IgD-negative memory B cell (primary cell): Measurements from ENCODE around the gene SCPEP1. TPM values are rescaled to one million over a fixed set of nuclear protein-coding genes. Genes with fewer than 3 reads are reported as not detected.
A peak's percentile ranks its signal among the peaks of the same experiment; 100 is the strongest.
"Not testable (repeated sequence)": the region's sequence is repeated elsewhere in the genome, so short reads cannot be mapped to it uniquely, and the experiment has no call there.

Source experiments
- H3K27ac Mint-ChIP-seq, 3 donors: one replicate each; pipeline ENCODE4 v1.8.0; 2020 to 2022; ENCODE audit warnings: mild to moderate bottlenecking in 3 of 3, mixed read lengths in 3 of 3, moderate library complexity in 1 of 3
- H3K27me3 Mint-ChIP-seq: one replicate; pipeline ENCODE4 v1.8.0; 2021; ENCODE audit warnings: mixed read lengths
- H3K36me3 Mint-ChIP-seq: one replicate; pipeline ENCODE4 v1.8.0; 2020; ENCODE audit warnings: mild to moderate bottlenecking, mixed read lengths
- H3K4me1 Mint-ChIP-seq, 3 donors: one replicate each; pipeline ENCODE4 v1.8.0; 2020 to 2022; ENCODE audit warnings: mixed read lengths in 3 of 3, mild to moderate bottlenecking in 1 of 3
- H3K4me3 Mint-ChIP-seq, 4 donors: one replicate each; pipeline ENCODE4 v1.8.0; 2020 to 2022; ENCODE audit warnings: mild to moderate bottlenecking in 4 of 4, mixed read lengths in 4 of 4, moderate library complexity in 3 of 4
- H3K9me3 Mint-ChIP-seq, 3 donors: one replicate each; pipeline ENCODE4 v1.8.0; 2020 to 2021; ENCODE audit warnings: mixed read lengths in 3 of 3, mild to moderate bottlenecking in 1 of 3
- polyA plus RNA-seq: library from polyadenylated mRNA; unstranded; fragments of 300-500 nt; fragmentation: Illumina TruSeq; gene quantifications from one replicate; pipeline ENCODE4 v1.2.3, GENCODE V29; 2021

The SCPEP1 gene
- 131 TPM for polyA plus RNA-seq

GRCh38 chr17:56977673-56978395 lies at the start of gene SCPEP1:
Gene SCPEP1, plus strand, starts transcription at chr17:56978131. Its CDS starts 29 bp downstream, at chr17:56978160.
- peak within 1 kb of the TSS; percentile 36 to 93 (median 90) for H3K27ac Mint-ChIP-seq
- no peaks in the 10 kb centered on the region for H3K9me3 Mint-ChIP-seq
- H3K36me3 Mint-ChIP-seq: peaks cover 3% of the 10 kb centered on the region
- peaks cover 1% of the 10 kb centered on the region for H3K27me3 Mint-ChIP-seq
- peaks cover 12 to 20% (median 15%) of the 10 kb centered on the region in 3 donors for H3K4me1 Mint-ChIP-seq
- H3K4me3 Mint-ChIP-seq: peak within 1 kb of the TSS; percentile 94 to 98 (median 97)

GRCh38 chr17:56928586-56928985 lies 49.3 kb upstream of the SCPEP1 start:
- H3K9me3 Mint-ChIP-seq: peaks cover 0 to 4% (median 3%) of the 10 kb centered on the region in 3 donors
- peaks cover 8% of the 10 kb centered on the region for H3K36me3 Mint-ChIP-seq
- H3K27me3 Mint-ChIP-seq: no peaks in the 10 kb centered on the region
- H3K27ac Mint-ChIP-seq: no peak overlapping the region
- no peaks in the 10 kb centered on the region for H3K4me1 Mint-ChIP-seq
- H3K4me3 Mint-ChIP-seq: no peak overlapping the region

- Mint-ChIP-seq H3K9me3 (peaks cover 0 to 4% (median 3%) of the 10 kb centered on the region in 3 donors), H3K4me1 (no peaks in the 10 kb centered on the region), H3K4me3 (no peak overlapping the region), H3K36me3 (peaks cover 10% of the 10 kb centered on the region), H3K27me3 (no peaks in the 10 kb centered on the region), H3K27ac (no peak overlapping the region)
Measured at GRCh38 chr17:56929362-56929969, 48.5 kb upstream of the SCPEP1 start.

- H3K4me1 Mint-ChIP-seq: no peaks in the 10 kb centered on the region
- no peak overlapping the region for H3K4me3 Mint-ChIP-seq
- peaks cover 0 to 4% (median 3%) of the 10 kb centered on the region in 3 donors for H3K9me3 Mint-ChIP-seq
- no peak overlapping the region for H3K27ac Mint-ChIP-seq
- H3K36me3 Mint-ChIP-seq: peaks cover 12% of the 10 kb centered on the region
- no peaks in the 10 kb centered on the region for H3K27me3 Mint-ChIP-seq
Measured at GRCh38 chr17:56930739-56931337, 47.1 kb upstream of the SCPEP1 start.

- no peak overlapping the region for H3K4me3 Mint-ChIP-seq
- no peaks in the 10 kb centered on the region for H3K27me3 Mint-ChIP-seq
- peaks cover 0 to 4% (median 3%) of the 10 kb centered on the region in 3 donors for H3K9me3 Mint-ChIP-seq
- no peaks in the 10 kb centered on the region for H3K4me1 Mint-ChIP-seq
- H3K36me3 Mint-ChIP-seq: peaks cover 15% of the 10 kb centered on the region
- H3K27ac Mint-ChIP-seq: no peak overlapping the region
Measured at GRCh38 chr17:56933151-56933745, 44.7 kb upstream of the SCPEP1 start.

- H3K9me3 Mint-ChIP-seq: peaks cover 0 to 4% (median 3%) of the 10 kb centered on the region in 3 donors
- H3K4me3 Mint-ChIP-seq: no peak overlapping the region
- H3K36me3 Mint-ChIP-seq: peaks cover 15% of the 10 kb centered on the region
- no peaks in the 10 kb centered on the region for H3K4me1 Mint-ChIP-seq
- no peaks in the 10 kb centered on the region for H3K27me3 Mint-ChIP-seq
- no peak overlapping the region for H3K27ac Mint-ChIP-seq
Measured at GRCh38 chr17:56933868-56934267, 44.1 kb upstream of the SCPEP1 start.

GRCh38 chr17:56934280-56934679 lies 43.7 kb upstream of the SCPEP1 start:
- H3K9me3 Mint-ChIP-seq: peaks cover 0 to 4% (median 1%) of the 10 kb centered on the region in 3 donors

GRCh38 chr17:56935461-56935860 lies 42.5 kb upstream of the SCPEP1 start:
- H3K27me3 Mint-ChIP-seq: no peaks in the 10 kb centered on the region
- peaks cover 2 to 5% (median 3%) of the 10 kb centered on the region in 3 donors for H3K4me1 Mint-ChIP-seq
- H3K27ac Mint-ChIP-seq: no peak overlapping the region
- H3K9me3 Mint-ChIP-seq: peaks cover 0 to 4% (median 0%) of the 10 kb centered on the region in 3 donors
- H3K36me3 Mint-ChIP-seq: peaks cover 13% of the 10 kb centered on the region
- H3K4me3 Mint-ChIP-seq: no peak overlapping the region

More at GRCh38 chr17:56934280-56934679, 43.7 kb upstream of the SCPEP1 start:
- Mint-ChIP-seq H3K27ac (no peak overlapping the region), H3K4me3 (no peak overlapping the region), H3K4me1 (no peaks in the 10 kb centered on the region), H3K27me3 (no peaks in the 10 kb centered on the region), H3K36me3 (peaks cover 13% of the 10 kb centered on the region)

GRCh38 chr17:56936697-56937322 lies 41.1 kb upstream of the SCPEP1 start:
- Mint-ChIP-seq H3K27ac (no peak overlapping the region), H3K36me3 (peaks cover 13% of the 10 kb centered on the region), H3K4me3 (no peak overlapping the region), H3K4me1 (peaks cover 2 to 5% (median 3%) of the 10 kb centered on the region in 3 donors), H3K27me3 (no peaks in the 10 kb centered on the region), H3K9me3 (no peaks in the 10 kb centered on the region)

GRCh38 chr17:56937687-56938086 lies 40.2 kb upstream of the SCPEP1 start:
- peaks cover 13% of the 10 kb centered on the region for H3K36me3 Mint-ChIP-seq

GRCh38 chr17:56938206-56938605 lies 39.7 kb upstream of the SCPEP1 start:
- H3K27ac Mint-ChIP-seq, H3K27me3 Mint-ChIP-seq, H3K4me1 Mint-ChIP-seq, H3K4me3 Mint-ChIP-seq, H3K9me3 Mint-ChIP-seq: not testable (repeated sequence)
- peaks cover 13% of the 10 kb centered on the region for H3K36me3 Mint-ChIP-seq

More at GRCh38 chr17:56937687-56938086, 40.2 kb upstream of the SCPEP1 start:
- Mint-ChIP-seq H3K4me1 (peaks cover 2 to 5% (median 3%) of the 10 kb centered on the region in 3 donors), H3K27me3 (no peaks in the 10 kb centered on the region), H3K27ac (no peak overlapping the region), H3K4me3 (no peak overlapping the region), H3K9me3 (no peaks in the 10 kb centered on the region)

- Mint-ChIP-seq H3K9me3 (no peaks in the 10 kb centered on the region), H3K36me3 (peaks cover 8% of the 10 kb centered on the region), H3K27ac (peak overlapping the region in 2 of 3 donors; percentile 27 to 35), H3K4me1 (peaks cover 2 to 5% (median 3%) of the 10 kb centered on the region in 3 donors), H3K27me3 (no peaks in the 10 kb centered on the region), H3K4me3 (no peak overlapping the region)
Measured at GRCh38 chr17:56939869-56940484, 38.0 kb upstream of the SCPEP1 start.

- no peaks in the 10 kb centered on the region for H3K27me3 Mint-ChIP-seq
- peaks cover 3 to 5% (median 3%) of the 10 kb centered on the region in 3 donors for H3K4me1 Mint-ChIP-seq
- H3K36me3 Mint-ChIP-seq: peaks cover 1% of the 10 kb centered on the region
Measured at GRCh38 chr17:56943505-56944125, 34.3 kb upstream of the SCPEP1 start.

GRCh38 chr17:56945938-56946505 lies 31.9 kb upstream of the SCPEP1 start:
- H3K36me3 Mint-ChIP-seq: peaks cover 1% of the 10 kb centered on the region
- peaks cover 0 to 5% (median 2%) of the 10 kb centered on the region in 3 donors for H3K4me1 Mint-ChIP-seq
- no peak overlapping the region for H3K4me3 Mint-ChIP-seq
- H3K27ac Mint-ChIP-seq: no peak overlapping the region
- H3K9me3 Mint-ChIP-seq: no peaks in the 10 kb centered on the region
- no peaks in the 10 kb centered on the region for H3K27me3 Mint-ChIP-seq

More at GRCh38 chr17:56943505-56944125, 34.3 kb upstream of the SCPEP1 start:
- Mint-ChIP-seq H3K9me3 (no peaks in the 10 kb centered on the region), H3K4me3 (no peak overlapping the region), H3K27ac (no peak overlapping the region)
